Measurements from ENCODE around the gene RAB11FIP4. TPM values are rescaled to one million over a fixed set of nuclear protein-coding genes. Genes with fewer than 3 reads are reported as not detected.

Gene RAB11FIP4
- total and polyA plus RNA-seq, 2 of the 13 experiments (the other 11 are each of a cell fraction or from before 2014, with no cell fraction given): 28.0 to 89.3 TPM

DNA sequence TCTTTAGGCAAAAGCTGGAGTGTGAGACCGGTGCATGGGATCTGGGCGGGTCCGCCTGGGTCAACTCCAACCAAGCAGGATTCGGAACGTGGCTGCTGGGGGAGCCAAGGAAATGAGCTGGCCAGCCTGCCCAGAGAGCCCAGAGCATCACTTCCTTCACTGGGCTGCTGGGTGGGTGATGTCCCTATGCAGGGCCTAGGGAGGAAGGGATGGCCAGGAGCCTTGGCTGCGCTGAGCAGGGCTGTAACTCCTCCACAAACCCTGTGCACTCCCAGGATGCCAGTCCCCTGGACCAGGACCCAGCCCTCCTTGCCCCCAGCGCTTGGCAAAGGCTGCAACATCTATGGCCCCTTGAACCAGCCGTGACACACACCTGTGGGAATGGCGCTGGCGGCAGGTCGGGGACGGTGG is 138.4 kb downstream of the RAB11FIP4 start:
- Histone ChIP-seq H3K27me3 (ENCODE audit: control insufficient read depth in 1 of 2, insufficient read depth in 2 of 2, low read length in 2 of 2) (no peaks in the 10 kb centered on the region), H4K20me1 (ENCODE audit: insufficient read depth, low read length) (no peaks in the 10 kb centered on the region), H3K36me3 (replicated peaks in 1 of 2; ENCODE audit: control insufficient read depth in 1 of 2, insufficient read depth in 2 of 2, low read length in 2 of 2) (peaks cover 35 to 54% of the 10 kb centered on the region in 2 experiments), H3K27ac (ENCODE audit: extremely low read length, insufficient read depth, low read length) (no peak overlapping the region), H3K4me2 (ENCODE audit: low read depth, low read length) (no peak overlapping the region), H3K9ac (ENCODE audit: insufficient read depth, low read depth, low read length) (no peak overlapping the region), H3K79me2 (ENCODE audit: insufficient read depth, low read length) (no peaks in the 10 kb centered on the region), H3K9me3 (ENCODE audit: low read length) (no peaks in the 10 kb centered on the region), H2AFZ (ENCODE audit: low read length) (no peak overlapping the region), H3K4me3 (replicated peaks in 1 of 3; ENCODE audit: insufficient read depth in 1 of 3, low read depth in 2 of 3, low read length in 3 of 3) (no peak overlapping the region), H3K4me1 (ENCODE audit: insufficient read depth, low read length) (no peaks in the 10 kb centered on the region)
- 87% methylated on average over 5 of the region's 12 CpGs for WGBS (ENCODE audit: low lambda C conversion rate)
- ATAC-seq: no peak
- POLR2A ChIA-PET: no interaction called here
- no peak for DNase-seq (ENCODE audit: low spot score)
- intact Hi-C loops (cut with micrococcal nuclease; ENCODE audit: unreplicated experiment): no loop called here
- TF ChIP-seq, protein P1, sequence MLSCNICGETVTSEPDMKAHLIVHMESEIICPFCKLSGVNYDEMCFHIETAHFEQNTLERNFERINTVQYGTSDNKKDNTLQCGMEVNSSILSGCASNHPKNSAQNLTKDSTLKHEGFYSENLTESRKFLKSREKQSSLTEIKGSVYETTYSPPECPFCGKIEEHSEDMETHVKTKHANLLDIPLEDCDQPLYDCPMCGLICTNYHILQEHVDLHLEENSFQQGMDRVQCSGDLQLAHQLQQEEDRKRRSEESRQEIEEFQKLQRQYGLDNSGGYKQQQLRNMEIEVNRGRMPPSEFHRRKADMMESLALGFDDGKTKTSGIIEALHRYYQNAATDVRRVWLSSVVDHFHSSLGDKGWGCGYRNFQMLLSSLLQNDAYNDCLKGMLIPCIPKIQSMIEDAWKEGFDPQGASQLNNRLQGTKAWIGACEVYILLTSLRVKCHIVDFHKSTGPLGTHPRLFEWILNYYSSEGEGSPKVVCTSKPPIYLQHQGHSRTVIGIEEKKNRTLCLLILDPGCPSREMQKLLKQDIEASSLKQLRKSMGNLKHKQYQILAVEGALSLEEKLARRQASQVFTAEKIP (CRISPR knock-in tag; IDR thresholded peaks at IDR 0.05; ENCODE audit: borderline replicate concordance): no peak
- TF ChIP-seq AGO2 (optimal IDR thresholded peaks at IDR 0.05; ENCODE audit: low read depth, low read length): peak; percentile 25
- no peak for TF ChIP-seq ZNF605 (CRISPR knock-in tag; IDR thresholded peaks at IDR 0.05)
- BruUV-seq (replicated peaks): no TSS peak
- CTCF ChIA-PET (ENCODE audit: low intra/inter-chr PET ratio, low total read pairs): no interaction called here
- FAIRE-seq: no peak
- in situ Hi-C loops (cut with HindIII; ENCODE audit: extremely low pct_ligation_motif_present, low pct_unique_long_range_greater_than_20kb): loop anchor here (5.0 kb wide), 1 partner anchor 93 kb away; no protein-coding TSS in a partner anchor

DNA sequence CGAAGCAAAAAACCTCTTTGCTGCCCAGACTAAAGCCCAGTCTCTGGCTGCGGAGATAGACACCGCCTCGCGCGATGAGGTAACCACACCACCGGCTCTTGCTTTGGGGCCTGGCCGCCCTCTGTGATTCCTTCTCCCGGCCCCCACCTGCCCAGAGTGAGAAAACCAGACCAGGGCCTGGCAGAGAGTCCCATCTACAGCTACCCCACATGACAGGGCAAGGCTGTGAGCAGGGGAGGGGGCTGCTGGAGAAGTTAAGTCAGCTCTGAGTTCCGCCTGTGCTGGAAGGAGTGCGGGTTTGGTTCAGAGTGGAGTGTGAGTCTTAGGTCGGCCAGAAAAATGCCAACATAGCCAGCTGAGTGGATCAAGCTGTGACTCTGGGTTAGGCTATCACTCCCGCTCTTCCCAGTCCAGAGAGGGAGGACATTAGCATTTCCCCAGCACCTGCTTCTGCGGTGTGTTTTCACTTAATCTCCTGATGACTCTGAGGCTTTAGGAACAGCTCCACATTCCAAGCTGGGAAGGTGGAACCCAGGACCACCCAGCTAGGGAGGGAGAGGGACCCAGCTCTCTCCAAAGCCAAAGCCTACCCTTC is 139.0 kb downstream of the RAB11FIP4 start:
- ChIA-PET CTCF (ENCODE audit: low intra/inter-chr PET ratio, low total read pairs) (no interaction called here), POLR2A (no interaction called here)
- in situ Hi-C loops (cut with HindIII; ENCODE audit: extremely low pct_ligation_motif_present, low pct_unique_long_range_greater_than_20kb) (no loop called here), intact Hi-C loops (cut with micrococcal nuclease; ENCODE audit: unreplicated experiment) (no loop called here)
- ATAC-seq (no peak), DNase-seq (ENCODE audit: low spot score) (no peak), FAIRE-seq (no peak)
- peaks cover 31 to 54% of the 10 kb centered on the region in 2 experiments for H3K36me3 ChIP-seq (replicated peaks in 1 of 2; ENCODE audit: control insufficient read depth in 1 of 2, insufficient read depth in 2 of 2, low read length in 2 of 2)
- no peak overlapping the region for H3K27ac ChIP-seq (ENCODE audit: extremely low read length, insufficient read depth, low read length)
- H2AFZ ChIP-seq (ENCODE audit: low read length): no peak overlapping the region
- no peak for TF ChIP-seq ZNF326 (CRISPR knock-in tag; IDR thresholded peaks at IDR 0.05; ENCODE audit: borderline replicate concordance)
- TF ChIP-seq RXRA (CRISPR knock-in tag; IDR thresholded peaks at IDR 0.05): no peak
- TF ChIP-seq ELF1 (CRISPR knock-in tag; IDR thresholded peaks at IDR 0.05): no peak
- TF ChIP-seq NFRKB (IDR thresholded peaks at IDR 0.05): no peak
- TF ChIP-seq HNRNPLL (IDR thresholded peaks at IDR 0.05; ENCODE audit: low read depth, low read length, poor library complexity, severe bottlenecking): no peak
- no peaks in the 10 kb centered on the region for H3K9me3 ChIP-seq (ENCODE audit: low read length)
- no peaks in the 10 kb centered on the region for H4K20me1 ChIP-seq (ENCODE audit: insufficient read depth, low read length)
- H3K4me2 ChIP-seq (ENCODE audit: low read depth, low read length): no peak overlapping the region
- no peaks in the 10 kb centered on the region for H3K27me3 ChIP-seq (ENCODE audit: control insufficient read depth in 1 of 2, insufficient read depth in 2 of 2, low read length in 2 of 2)
- H3K79me2 ChIP-seq (ENCODE audit: insufficient read depth, low read length): no peaks in the 10 kb centered on the region
- H3K4me3 ChIP-seq (replicated peaks in 1 of 3; ENCODE audit: insufficient read depth in 1 of 3, low read depth in 2 of 3, low read length in 3 of 3): no peak overlapping the region
- WGBS (ENCODE audit: low lambda C conversion rate): 92% methylated on average over 12 of the region's 14 CpGs
- no peaks in the 10 kb centered on the region for H3K4me1 ChIP-seq (ENCODE audit: insufficient read depth, low read length)
- H3K9ac ChIP-seq (ENCODE audit: insufficient read depth, low read depth, low read length): no peak overlapping the region
- no TSS peak for BruUV-seq (replicated peaks)

All from HepG2 (cell line).